CD14-positive monocyte (primary cell): ENCODE results near the gene AVPR2. TPM values are rescaled to one million over a fixed set of nuclear protein-coding genes. Genes with fewer than 3 reads are reported as not detected.

Experiments used
- DNase-seq, 3 donors: peaks; one replicate each; pipeline ENCODE4 v3.0.0-alpha.2; 2011 to 2022
- H2AFZ ChIP-seq: 2 replicates; pipeline ENCODE4 v1.6.0; 2012; ENCODE audit warnings: mild to moderate bottlenecking, low read depth, low read length, inconsistent platforms; ENCODE audit not compliant: insufficient read depth, poor library complexity, severe bottlenecking
- H3K27ac ChIP-seq, 2 donors: 1 replicate in 1 of 2; 2 replicates in 1 of 2; pipeline ENCODE4 v1.5.1; 2012 to 2013; ENCODE audit warnings: low read length in 2 of 2, control low read depth in 1 of 2, inconsistent platforms in 1 of 2, low read depth in 1 of 2, mild to moderate bottlenecking in 1 of 2
- H3K27me3 ChIP-seq, 2 donors: one replicate each; pipeline versions ENCODE4 v1.6.0 to v1.6.1; 2011 to 2013; ENCODE audit warnings: low read length in 2 of 2; ENCODE audit not compliant: control insufficient read depth in 2 of 2, insufficient read depth in 2 of 2
- H3K36me3 ChIP-seq, 2 donors: replicated peaks in 1 of 2; 1 replicate in 1 of 2; 2 replicates in 1 of 2; pipeline versions ENCODE4 v1.5.1 to v1.6.1; 2012 to 2013; ENCODE audit warnings: low read length in 2 of 2, control low read depth in 1 of 2, inconsistent platforms in 1 of 2, mild to moderate bottlenecking in 1 of 2; ENCODE audit not compliant: insufficient read depth in 2 of 2, control insufficient read depth in 1 of 2
- H3K4me1 ChIP-seq, 2 donors: 1 replicate in 1 of 2; 2 replicates in 1 of 2; pipeline versions ENCODE4 v1.5.1 to v1.6.1; 2012 to 2013; ENCODE audit warnings: low read length in 2 of 2, control low read depth in 1 of 2, inconsistent platforms in 1 of 2, mild to moderate bottlenecking in 1 of 2, moderate library complexity in 1 of 2; ENCODE audit not compliant: insufficient read depth in 2 of 2, control insufficient read depth in 1 of 2
- H3K4me2 ChIP-seq: replicated peaks from 2 replicates; pipeline ENCODE3; 2012; ENCODE audit warnings: low read length, moderate library complexity, mild to moderate bottlenecking; ENCODE audit not compliant: poor library complexity, severe bottlenecking; ENCODE audit errors: extremely low read depth
- H3K4me3 ChIP-seq, 3 experiments: fragments of 200-600 bp in 1 of 3; sonication (generic) in 1 of 3; replicated peaks in 1 of 3; 1 replicate in 2 of 3; 2 replicates in 1 of 3; pipeline ENCODE4 v1.5.1; 2011 to 2013; ENCODE audit warnings: low read length in 3 of 3, mild to moderate bottlenecking in 3 of 3, control low read depth in 2 of 3, low read depth in 2 of 3, inconsistent platforms in 1 of 3, moderate library complexity in 1 of 3
- H3K79me2 ChIP-seq: 2 replicates; pipeline ENCODE4 v1.6.0; 2012; ENCODE audit warnings: mild to moderate bottlenecking, control low read depth, inconsistent platforms, low read length, moderate library complexity; ENCODE audit not compliant: insufficient read depth
- H3K9ac ChIP-seq: 2 replicates; pipeline ENCODE4 v1.6.0; 2017; ENCODE audit warnings: low read length, mild to moderate bottlenecking; ENCODE audit not compliant: insufficient read depth, poor library complexity, severe bottlenecking
- H3K9me3 ChIP-seq, 2 donors: replicated peaks in 1 of 2; 1 replicate in 1 of 2; 2 replicates in 1 of 2; pipeline versions ENCODE4 v1.5.1 to v1.6.1; 2012 to 2013; ENCODE audit warnings: low read length in 2 of 2, control low read depth in 1 of 2; ENCODE audit not compliant: control insufficient read depth in 1 of 2, insufficient read depth in 1 of 2
- H4K20me1 ChIP-seq: 2 replicates; pipeline ENCODE4 v1.6.0; 2012; ENCODE audit warnings: mild to moderate bottlenecking, low read length, control low read depth, moderate library complexity; ENCODE audit not compliant: insufficient read depth
- H3K27ac Mint-ChIP-seq, 7 donors: one replicate each; pipeline ENCODE4 v1.8.0; 2020; ENCODE audit warnings: mild to moderate bottlenecking in 7 of 7, mixed read lengths in 7 of 7, moderate library complexity in 6 of 7, inconsistent platforms in 2 of 7
- H3K27me3 Mint-ChIP-seq, 3 donors: one replicate each; pipeline ENCODE4 v1.8.0; 2021 to 2022; ENCODE audit warnings: low read depth in 3 of 3, mild to moderate bottlenecking in 3 of 3, mixed read lengths in 3 of 3, moderate library complexity in 3 of 3, inconsistent platforms in 1 of 3
- H3K36me3 Mint-ChIP-seq, 2 donors: one replicate each; pipeline ENCODE4 v1.8.0; 2020; ENCODE audit warnings: mixed read lengths in 2 of 2, inconsistent platforms in 1 of 2, mild to moderate bottlenecking in 1 of 2
- H3K4me1 Mint-ChIP-seq: one replicate; pipeline ENCODE4 v1.8.0; 2020; ENCODE audit warnings: mild to moderate bottlenecking, mixed read lengths
- H3K4me3 Mint-ChIP-seq, 2 donors: one replicate each; pipeline ENCODE4 v1.8.0; 2020; ENCODE audit warnings: mild to moderate bottlenecking in 2 of 2, mixed read lengths in 2 of 2, moderate library complexity in 1 of 2
- H3K9me3 Mint-ChIP-seq, 7 donors: one replicate each; pipeline ENCODE4 v1.8.0; 2020 to 2022; ENCODE audit warnings: mixed read lengths in 7 of 7, mild to moderate bottlenecking in 6 of 7, moderate library complexity in 6 of 7, inconsistent platforms in 2 of 7
- WGBS: methylation state at CpG from one replicate; pipeline ENCODE4 v1.1.5; 2013; ENCODE audit warnings: missing lambda C conversion rate; ENCODE audit not compliant: insufficient coverage; 5-methylcytosine and 5-hydroxymethylcytosine counted together
- intact Hi-C, 2 donors: fragments of 100-400 bp; cut with micrococcal nuclease; formaldehyde crosslinking; loops; one replicate each; pipeline versions ENCODE4 v1.15.0 to v1.15.1; 2023
- polyA plus RNA-seq, 3 donors: library from polyadenylated mRNA; depleted of rRNA in 1 of 3; unstranded in 2 of 3; stranded (reverse) in 1 of 3; fragments of 300-500 nt in 2 of 3; fragments of >200 nt in 1 of 3; fragmentation: Illumina TruSeq in 2 of 3; gene quantifications; 1 replicate in 2 of 3; 2 replicates in 1 of 3; pipeline ENCODE4 v1.2.3, GENCODE V29; 2012 to 2021
- TF ChIP-seq, protein P1 (sequence below): fragments of 200-600 bp; IDR thresholded peaks from one replicate; pipeline ENCODE4 v1.8.0; 2022; ENCODE audit warnings: antibody characterized with exemption, mild to moderate bottlenecking

AVPR2 gene
- polyA plus RNA-seq, 3 donors, result 0.14 to 0.27 TPM; not detected in 1

DNA sequence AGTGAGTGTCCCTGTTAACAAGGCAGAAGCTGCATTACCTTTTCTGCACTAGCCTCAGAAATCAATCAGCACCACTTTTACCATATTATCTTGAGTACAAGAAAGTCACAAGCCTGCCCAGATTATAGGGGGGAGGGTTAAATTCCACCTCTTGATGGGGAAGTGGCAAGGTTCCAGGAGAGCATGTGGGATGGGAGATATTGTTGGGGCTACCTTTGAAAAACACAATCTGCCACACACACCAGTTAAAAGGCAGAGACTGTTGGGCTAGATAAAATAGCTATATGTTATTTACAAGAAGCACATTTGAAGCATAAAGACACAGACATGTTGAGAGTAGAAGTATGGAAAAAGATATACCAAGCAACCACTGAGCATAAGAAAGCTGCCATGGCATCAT, 6.6 kb upstream of the AVPR2 start:
- no peak for DNase-seq
- Histone ChIP-seq H3K9ac (no peak overlapping the region), H3K27ac (no peak overlapping the region), H2AFZ (no peak overlapping the region), H3K79me2 (no peaks in the 10 kb centered on the region), H3K27me3 (peaks cover 0 to 11% of the 10 kb centered on the region in 2 donors), H3K36me3 (no peaks in the 10 kb centered on the region), H3K9me3 (peaks cover 0 to 7% of the 10 kb centered on the region in 2 donors), H3K4me3 (no peak overlapping the region), H3K4me1 (peaks cover 27 to 28% of the 10 kb centered on the region in 2 donors), H4K20me1 (no peaks in the 10 kb centered on the region), H3K4me2 (no peak overlapping the region)
- Mint-ChIP-seq H3K27me3 (peaks cover 0 to 55% (median 16%) of the 10 kb centered on the region in 3 donors), H3K4me1 (peaks cover 24% of the 10 kb centered on the region), H3K27ac (peak overlapping the region in 2 of 7 donors; percentile 30 to 69), H3K4me3 (no peak overlapping the region), H3K9me3 (peaks cover 0 to 10% (median 3%) of the 10 kb centered on the region in 7 donors), H3K36me3 (no peaks in the 10 kb centered on the region)
- TF ChIP-seq, protein P1, sequence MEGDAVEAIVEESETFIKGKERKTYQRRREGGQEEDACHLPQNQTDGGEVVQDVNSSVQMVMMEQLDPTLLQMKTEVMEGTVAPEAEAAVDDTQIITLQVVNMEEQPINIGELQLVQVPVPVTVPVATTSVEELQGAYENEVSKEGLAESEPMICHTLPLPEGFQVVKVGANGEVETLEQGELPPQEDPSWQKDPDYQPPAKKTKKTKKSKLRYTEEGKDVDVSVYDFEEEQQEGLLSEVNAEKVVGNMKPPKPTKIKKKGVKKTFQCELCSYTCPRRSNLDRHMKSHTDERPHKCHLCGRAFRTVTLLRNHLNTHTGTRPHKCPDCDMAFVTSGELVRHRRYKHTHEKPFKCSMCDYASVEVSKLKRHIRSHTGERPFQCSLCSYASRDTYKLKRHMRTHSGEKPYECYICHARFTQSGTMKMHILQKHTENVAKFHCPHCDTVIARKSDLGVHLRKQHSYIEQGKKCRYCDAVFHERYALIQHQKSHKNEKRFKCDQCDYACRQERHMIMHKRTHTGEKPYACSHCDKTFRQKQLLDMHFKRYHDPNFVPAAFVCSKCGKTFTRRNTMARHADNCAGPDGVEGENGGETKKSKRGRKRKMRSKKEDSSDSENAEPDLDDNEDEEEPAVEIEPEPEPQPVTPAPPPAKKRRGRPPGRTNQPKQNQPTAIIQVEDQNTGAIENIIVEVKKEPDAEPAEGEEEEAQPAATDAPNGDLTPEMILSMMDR, result no peak
- intact Hi-C loops, result no loop called here

DNA sequence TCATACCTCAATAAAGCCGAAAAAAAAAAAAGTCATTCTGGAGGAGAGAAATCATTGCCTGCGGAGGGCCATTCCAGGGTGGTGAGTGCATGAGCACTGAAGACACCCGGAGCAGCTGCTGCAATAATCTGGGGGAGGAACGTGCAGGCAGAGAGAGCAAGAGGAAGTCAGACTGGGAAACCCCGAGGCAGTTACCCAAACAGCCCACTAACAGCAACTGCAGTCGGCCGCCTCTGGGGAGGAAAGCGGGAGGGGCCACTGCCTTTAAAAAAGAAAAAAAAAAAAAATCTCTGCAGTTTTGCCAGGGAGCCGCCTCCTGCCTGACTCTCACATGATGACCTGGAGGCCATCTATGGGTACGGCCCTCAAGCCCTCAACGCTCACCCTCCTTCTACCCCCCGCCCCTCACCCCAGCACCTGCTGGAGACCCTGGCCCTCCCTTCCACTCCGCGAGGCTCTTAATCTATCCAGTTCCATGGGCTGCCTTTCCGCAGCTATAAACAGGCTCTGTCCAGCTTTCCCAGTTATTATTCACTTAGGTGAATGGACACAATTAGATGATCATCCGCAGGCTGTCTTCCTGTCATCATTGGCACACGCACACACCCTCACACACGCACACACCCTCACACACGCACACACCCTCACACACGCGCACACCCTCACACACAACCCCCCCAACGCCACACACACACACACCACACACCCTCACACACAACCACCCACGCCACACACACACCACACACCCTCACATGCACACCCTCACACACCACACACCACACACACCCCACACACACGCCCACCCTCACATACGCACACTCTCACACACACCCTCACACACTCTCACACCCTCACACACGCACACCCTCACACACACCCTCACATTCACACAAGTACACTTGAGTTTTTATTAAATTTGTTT, 3.4 kb upstream of the AVPR2 start:
- Histone ChIP-seq H3K27me3 (peaks cover 0 to 5% of the 10 kb centered on the region in 2 donors), H3K9ac (no peak overlapping the region), H3K27ac (peak overlapping the region; percentile 59 to 67), H3K36me3 (no peaks in the 10 kb centered on the region), H3K79me2 (no peaks in the 10 kb centered on the region), H2AFZ (no peak overlapping the region), H4K20me1 (peaks cover 3% of the 10 kb centered on the region), H3K9me3 (peaks cover 0 to 6% of the 10 kb centered on the region in 2 donors), H3K4me2 (peak overlapping the region; percentile 44), H3K4me1 (peaks cover 53 to 55% of the 10 kb centered on the region in 2 donors), H3K4me3 (peak overlapping the region in 1 of 3 experiments; percentile 42)
- peaks cover 49% of the 10 kb centered on the region for H3K4me1 Mint-ChIP-seq
- H3K4me3 Mint-ChIP-seq, result peak overlapping the region; percentile 45 to 73
- intact Hi-C loops, result no loop called here
- WGBS, result 14% methylated on average over 3 of the region's 26 CpGs
- H3K27ac Mint-ChIP-seq, result peak overlapping the region; percentile 80 to 88 (median 81)
- TF ChIP-seq, protein P1, result no peak
- H3K36me3 Mint-ChIP-seq, result no peaks in the 10 kb centered on the region
- H3K27me3 Mint-ChIP-seq, result peaks cover 3 to 45% (median 4%) of the 10 kb centered on the region in 3 donors
- peak; percentile 78 to 88 (median 82) for DNase-seq
- H3K9me3 Mint-ChIP-seq, result peaks cover 0 to 6% (median 1%) of the 10 kb centered on the region in 7 donors
